NCI-H2107 (cell line): Measurements from ENCODE around the gene UNC13B.
"Not testable (repeated sequence)": the region's sequence is repeated elsewhere in the genome, so short reads cannot be mapped to it uniquely, and the experiment has no call there.

ENCODE experiments used
- DNase-seq: peaks from one replicate; lab custom pipeline; 2025; lab: John Stamatoyannopoulos, UW

Gene UNC13B

DNA sequence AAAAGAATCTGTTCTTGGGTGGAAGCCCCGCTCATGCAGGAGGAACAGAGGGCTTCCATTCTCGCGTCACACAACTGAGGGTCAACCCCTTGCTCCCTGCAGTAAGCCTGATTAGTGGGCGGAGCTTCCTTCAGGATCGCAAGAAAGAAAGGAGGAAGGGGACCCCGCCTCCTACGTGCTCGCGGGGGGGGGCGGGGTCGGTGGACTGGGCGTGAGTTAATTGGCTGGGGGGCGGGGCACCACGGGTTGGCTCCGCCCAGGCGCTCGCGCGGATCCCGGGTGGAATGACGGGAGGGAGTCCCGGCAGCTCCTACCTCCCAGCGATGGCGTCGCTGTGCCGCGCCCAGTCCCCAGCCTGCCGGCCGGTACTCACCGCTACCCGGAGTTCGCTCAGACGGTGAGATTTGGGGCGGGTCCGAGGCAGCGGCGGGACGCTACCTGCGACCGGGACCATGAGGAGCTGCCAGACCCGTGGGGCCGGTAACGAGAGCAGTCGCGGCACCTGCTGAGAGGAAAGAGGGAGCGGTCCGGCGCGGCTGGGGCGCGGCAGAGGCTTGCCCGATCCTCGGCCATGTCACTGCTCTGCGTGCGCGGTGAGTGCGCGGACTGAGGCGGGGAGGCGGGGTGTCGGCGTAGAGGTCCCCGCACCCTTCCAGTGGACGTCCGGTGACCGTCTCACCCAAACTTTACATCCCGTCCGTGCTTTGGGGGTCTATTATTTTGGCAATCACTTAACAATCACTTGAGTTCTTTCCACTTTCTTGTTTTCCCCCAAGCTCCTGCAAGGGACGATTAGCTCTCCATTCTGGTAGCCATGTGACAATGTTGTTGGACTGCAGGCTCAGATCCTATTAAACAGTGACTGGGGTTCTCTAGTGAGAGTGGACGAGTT is at the start of gene UNC13B:
UNC13B (plus strand) TSS at position 297 of the 892 bp plus-strand sequence; CDS start at position 572, 275 bp downstream.
- peak; percentile 83 for DNase-seq

- no peak for DNase-seq
Measured at GRCh38 chr9:35112257-35113020, 49.4 kb upstream of the UNC13B start.

DNA sequence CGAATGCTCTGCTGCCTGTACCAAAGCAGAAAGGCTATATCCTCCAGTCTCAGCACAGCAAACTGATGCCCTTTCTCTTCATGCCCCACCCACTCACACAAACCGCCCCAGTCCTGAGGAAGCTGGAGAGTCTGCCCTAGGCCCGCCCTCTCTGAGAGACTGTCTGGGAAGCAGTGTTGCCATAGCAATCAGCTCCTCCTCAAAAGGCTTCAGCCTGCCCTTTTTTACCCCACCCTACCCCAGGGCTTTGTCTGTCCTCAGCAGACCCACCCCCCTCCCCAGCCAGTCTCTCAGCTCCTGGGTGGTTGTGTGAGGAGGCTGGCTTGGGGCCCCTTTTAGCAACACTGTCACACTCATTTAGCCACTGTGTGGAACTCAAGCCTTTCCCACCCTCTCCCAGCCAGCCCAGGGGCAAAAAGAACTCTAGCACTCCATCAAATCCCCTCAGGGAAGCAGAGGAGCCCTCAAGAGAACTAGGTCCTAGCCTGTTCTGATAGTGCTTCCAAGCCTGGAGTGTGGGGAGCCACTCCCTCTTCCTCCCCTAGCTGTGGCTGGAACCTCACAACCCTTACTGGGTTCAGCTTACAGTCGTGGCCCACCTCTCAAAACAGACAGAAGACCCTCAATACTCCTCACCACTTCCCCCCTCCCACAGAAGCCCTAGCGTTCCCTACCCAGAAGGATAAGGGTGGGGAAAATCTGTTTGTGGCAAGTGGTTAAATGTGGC is 47.5 kb upstream of the UNC13B start:
- DNase-seq = peak; percentile 9

GRCh38 chr9:35114840-35115628 is 46.8 kb upstream of the UNC13B start:
- no peak for DNase-seq

GRCh38 chr9:35115680-35116538 is 45.9 kb upstream of the UNC13B start, which contains the start of gene ATOSB:
Gene ATOSB, minus strand, starts transcription at chr9:35115862. Its CDS starts 7,588 bp downstream, at chr9:35108274.
- peak; percentile 57 for DNase-seq

- DNase-seq = no peak
Measured at GRCh38 chr9:35116539-35116897, 45.3 kb upstream of the UNC13B start.

GRCh38 chr9:35116898-35117551 is 44.8 kb upstream of the UNC13B start:
- DNase-seq = peak; percentile 80

DNA sequence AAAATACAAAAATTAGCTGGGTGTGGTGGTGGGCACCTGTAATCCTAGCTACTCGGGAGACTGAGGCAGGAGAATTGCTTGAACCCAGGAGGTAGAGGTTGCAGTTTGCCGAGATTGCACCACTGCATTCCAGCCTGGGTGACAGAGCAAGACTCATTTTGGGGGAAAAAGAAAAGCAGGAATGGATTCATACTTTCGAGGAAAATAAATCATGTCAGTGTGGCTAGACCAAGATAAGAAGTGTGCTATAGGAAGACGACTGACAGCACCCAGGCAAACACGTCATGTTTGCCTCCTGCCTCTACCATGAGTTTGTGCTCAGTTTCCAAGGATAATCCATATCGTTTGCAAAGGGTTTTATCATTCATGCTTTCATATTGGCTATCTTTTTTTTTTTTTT is 26.9 kb upstream of the UNC13B start:
- no peak for DNase-seq

GRCh38 chr9:35135988-35136387 is 25.8 kb upstream of the UNC13B start:
- no peak for DNase-seq

DNA sequence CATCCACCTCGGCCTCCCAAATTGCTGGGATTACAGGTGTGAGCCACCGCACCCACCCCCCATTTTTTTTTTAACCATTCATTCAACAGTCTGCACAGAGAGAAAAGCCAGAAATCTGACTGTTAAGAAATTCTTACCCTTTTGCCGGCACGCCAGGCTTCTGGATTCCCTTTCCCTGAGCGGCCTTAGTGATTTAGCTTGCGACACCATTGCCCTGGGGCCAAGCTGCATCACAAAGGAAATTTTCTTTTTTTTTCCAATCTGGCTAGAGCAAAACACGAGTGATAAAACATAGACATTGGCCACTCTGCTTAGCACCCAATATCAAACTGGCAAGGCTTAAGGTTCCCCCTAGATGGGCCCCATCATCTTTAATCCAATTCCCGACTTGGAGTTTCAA is 24.9 kb upstream of the UNC13B start:
- DNase-seq = no peak

GRCh38 chr9:35140093-35140492 is 21.7 kb upstream of the UNC13B start:
- DNase-seq = no peak

DNA sequence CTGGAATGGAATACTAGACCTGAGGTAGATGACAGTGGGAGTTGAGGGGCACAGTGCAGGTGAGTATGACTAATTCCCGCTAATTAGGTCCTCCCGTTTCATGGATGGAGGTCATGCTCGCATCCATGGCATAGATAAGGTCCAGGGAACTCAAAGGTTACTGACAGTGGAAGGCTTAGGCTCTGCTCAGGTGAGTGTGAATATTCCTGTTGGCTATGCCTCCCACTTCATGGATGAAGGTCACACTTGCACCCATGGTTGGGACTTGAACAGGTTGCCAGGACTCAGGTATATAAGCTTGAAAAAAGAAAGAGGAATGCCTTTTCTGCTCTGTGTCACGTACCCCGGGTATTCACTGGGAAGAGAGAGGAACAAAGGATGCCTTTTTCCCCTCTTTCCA is 19.8 kb upstream of the UNC13B start:
- no peak for DNase-seq

DNA sequence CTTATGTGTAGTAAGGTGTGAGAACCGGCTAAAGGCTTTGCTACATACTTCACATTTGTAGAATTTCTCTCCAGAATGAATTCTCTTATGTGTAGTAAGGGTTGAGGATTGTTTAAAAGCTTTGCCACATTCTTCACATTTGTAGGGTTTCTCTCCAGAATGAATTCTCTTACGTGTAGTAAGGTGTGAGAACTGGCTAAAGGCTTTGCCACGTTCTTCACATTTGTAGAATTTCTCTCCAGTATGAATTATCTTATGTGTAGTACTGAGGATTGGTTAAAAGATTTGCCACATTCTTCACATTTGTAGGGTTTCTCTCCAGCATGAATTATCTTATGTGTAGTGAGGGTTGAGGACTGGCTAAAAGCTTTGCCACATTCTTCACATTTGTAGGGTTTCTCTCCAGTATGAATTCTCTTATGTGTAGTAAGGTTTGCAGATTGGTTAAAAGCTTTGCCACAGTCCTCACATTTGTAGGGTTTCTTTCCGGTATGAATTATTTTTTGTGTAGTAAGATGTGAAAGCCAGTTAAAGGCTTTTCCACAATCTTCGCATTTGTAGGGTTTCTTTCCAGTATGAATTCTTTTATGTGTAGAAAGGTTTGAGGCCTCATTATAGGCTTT is 13.8 kb upstream of the UNC13B start:
- not testable (repeated sequence) for DNase-seq

GRCh38 chr9:35152926-35153325 is 8.9 kb upstream of the UNC13B start:
- no peak for DNase-seq

- DNase-seq = no peak
Measured at GRCh38 chr9:35156781-35157180, 5.0 kb upstream of the UNC13B start.

DNA sequence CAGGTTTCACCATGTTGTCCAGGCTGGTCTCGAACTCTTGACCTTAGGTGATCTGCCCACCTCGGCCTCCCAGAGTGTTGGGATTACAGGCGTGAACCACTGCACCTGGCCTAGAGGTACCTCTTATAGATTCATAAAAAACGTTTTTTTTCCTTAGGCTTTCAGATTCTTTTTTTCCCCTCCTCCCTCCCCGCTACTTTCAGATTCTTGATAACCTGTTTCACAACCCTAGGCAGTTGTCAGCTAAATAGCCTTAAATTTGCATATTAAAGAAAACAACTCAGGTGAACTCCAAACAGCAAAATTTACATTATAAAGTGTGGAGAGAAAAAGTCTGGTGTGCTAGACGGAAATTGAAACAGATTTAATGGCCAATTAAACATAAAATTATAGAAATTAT is 4.0 kb upstream of the UNC13B start:
- DNase-seq = not testable (repeated sequence)

DNA sequence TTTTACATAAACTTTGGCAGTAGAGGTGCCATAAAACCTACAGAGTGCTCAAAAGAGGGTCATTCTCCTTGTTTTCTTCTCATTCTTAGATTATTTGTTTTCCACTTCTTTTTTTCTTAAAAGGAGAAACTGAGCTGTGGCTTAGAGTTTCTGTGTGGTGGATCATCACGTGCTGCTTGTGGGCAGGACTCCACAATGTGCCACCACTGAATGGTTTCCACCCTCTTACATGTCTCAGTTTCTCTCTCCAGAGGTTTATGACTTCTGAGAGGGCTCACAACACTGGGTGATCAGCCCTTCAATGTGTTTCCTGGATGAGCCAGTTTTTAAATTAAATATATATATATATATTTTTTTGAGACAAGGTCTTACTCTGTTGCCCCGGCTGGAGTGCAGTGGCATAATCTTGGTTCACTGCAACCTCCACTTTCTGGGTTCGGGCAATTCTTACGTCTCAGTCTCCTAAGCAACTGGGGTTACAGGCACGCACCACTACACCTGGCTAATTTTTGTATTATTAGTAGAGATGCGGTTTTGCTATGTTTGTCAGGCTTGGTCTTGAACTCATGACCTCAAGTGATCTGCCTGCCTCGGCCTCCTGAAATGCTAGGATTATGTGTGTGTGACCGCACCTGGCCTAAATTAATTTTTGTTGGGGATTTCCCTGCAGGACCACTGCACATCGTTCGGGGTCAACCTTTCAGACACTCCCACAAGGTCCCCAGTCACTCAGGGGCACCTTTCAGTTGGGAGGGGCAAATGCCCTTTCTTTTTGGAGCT is 3.1 kb upstream of the UNC13B start:
- no peak for DNase-seq

DNA sequence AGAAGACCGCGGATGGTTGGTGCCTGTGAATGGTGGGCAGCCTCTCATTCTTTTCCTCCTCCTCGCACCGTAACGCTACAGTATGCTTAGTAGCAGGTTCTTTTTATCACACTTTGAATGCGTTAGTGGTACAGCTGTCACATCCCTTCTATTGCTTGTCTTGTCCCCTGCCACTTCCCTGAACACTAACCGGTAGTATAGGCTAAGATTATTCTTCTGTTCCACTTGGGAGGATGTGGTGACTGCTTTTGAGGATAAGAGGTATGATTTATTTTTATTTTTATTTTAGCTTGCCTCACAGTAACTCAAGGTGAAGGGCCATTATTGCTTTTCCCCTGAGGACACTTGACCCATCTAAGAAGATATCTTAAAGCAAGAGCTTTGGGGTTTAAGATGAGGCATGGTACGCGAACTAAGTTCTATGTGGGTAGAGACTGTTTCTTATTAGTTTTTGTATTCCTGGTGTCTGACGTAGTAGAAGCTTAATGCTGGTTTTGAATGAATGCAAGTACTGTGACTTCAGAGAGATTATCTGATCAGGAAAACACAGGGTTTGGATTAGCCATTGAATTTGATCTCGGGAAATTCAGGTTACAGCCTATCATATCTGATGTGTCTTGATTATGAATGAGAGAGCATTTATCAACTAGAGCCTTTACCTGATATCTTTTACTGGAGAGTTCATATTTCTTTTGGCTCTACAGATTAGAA is 951 bp downstream of the UNC13B start:
- DNase-seq = no peak
